ENCODE measurements around the gene ITGA11. TPM values are rescaled to one million over a fixed set of nuclear protein-coding genes. Genes with fewer than 3 reads are reported as not detected.

ITGA11 gene
- total RNA-seq, 1 donor from 2014 or later = 193 TPM

DNA sequence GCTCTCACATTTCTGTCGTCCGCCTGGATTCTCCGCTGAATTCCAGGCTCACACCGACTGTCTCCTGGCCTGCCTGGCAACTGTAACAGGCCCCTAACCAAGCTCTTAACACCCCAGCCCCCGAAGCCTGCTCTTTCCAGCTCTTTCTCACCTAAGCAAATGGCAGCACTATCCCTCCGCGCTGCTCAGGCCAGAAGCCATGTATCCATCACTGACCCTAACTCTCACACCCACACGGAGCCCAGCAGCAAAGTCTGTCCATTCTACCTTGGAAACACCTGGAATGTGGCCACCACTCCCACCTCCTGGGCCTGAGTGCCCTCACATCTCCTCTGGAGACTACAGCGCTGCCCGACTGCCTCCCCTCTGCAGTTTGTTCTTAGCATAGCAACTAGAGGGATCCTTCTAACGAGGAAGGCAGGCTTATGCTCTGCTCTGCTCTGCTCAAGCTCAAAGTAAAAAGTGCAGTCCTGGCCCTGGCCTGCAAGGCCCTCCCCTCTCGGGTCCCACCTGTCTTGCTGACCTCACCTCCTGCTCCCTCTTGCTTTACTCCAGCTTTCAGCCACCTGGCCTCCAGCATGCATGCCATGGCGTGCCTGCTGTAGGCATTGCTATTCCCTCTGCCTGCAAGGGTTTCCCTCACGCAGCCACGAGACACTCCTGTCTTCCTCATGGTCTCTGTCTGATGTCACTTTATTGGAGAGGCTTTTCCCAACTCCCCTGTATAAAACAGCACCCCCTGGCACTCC, 127.2 kb downstream of the ITGA11 start:
- Histone ChIP-seq H3K9me3 (ENCODE audit: insufficient read depth, low read depth, low read length) (no peaks in the 10 kb centered on the region), H3K9ac (ENCODE audit: low read length) (no peak overlapping the region), H3K79me2 (ENCODE audit: insufficient read depth, low read length) (no peaks in the 10 kb centered on the region), H3K27ac (ENCODE audit: low read depth, low read length) (no peak overlapping the region), H3K4me1 (ENCODE audit: insufficient read depth, low read length) (peaks cover 6% of the 10 kb centered on the region), H3K4me2 (ENCODE audit: low read length) (no peak overlapping the region), H4K20me1 (ENCODE audit: insufficient read depth, low read length) (peaks cover 13% of the 10 kb centered on the region), H3K36me3 (ENCODE audit: insufficient read depth, low read length) (peaks cover 19% of the 10 kb centered on the region), H2AFZ (ENCODE audit: low read depth, low read length) (no peak overlapping the region), H3K27me3 (ENCODE audit: insufficient read depth, low read length) (no peaks in the 10 kb centered on the region), H3K4me3 (ENCODE audit: insufficient read depth, low read depth, low read length) (no peak overlapping the region)
- Mint-ChIP-seq H3K4me1 (ENCODE audit: low read depth, unreplicated experiment) (peaks cover 27% of the 10 kb centered on the region), H3K27ac (ENCODE audit: unreplicated experiment) (peak overlapping the region; percentile 82), H3K4me3 (ENCODE audit: unreplicated experiment) (no peak overlapping the region), H3K9me3 (ENCODE audit: unreplicated experiment) (no peaks in the 10 kb centered on the region), H3K36me3 (ENCODE audit: low read depth, unreplicated experiment) (peaks cover 28% of the 10 kb centered on the region), H3K27me3 (ENCODE audit: low read depth, unreplicated experiment) (no peaks in the 10 kb centered on the region)
- TF ChIP-seq, protein P1, sequence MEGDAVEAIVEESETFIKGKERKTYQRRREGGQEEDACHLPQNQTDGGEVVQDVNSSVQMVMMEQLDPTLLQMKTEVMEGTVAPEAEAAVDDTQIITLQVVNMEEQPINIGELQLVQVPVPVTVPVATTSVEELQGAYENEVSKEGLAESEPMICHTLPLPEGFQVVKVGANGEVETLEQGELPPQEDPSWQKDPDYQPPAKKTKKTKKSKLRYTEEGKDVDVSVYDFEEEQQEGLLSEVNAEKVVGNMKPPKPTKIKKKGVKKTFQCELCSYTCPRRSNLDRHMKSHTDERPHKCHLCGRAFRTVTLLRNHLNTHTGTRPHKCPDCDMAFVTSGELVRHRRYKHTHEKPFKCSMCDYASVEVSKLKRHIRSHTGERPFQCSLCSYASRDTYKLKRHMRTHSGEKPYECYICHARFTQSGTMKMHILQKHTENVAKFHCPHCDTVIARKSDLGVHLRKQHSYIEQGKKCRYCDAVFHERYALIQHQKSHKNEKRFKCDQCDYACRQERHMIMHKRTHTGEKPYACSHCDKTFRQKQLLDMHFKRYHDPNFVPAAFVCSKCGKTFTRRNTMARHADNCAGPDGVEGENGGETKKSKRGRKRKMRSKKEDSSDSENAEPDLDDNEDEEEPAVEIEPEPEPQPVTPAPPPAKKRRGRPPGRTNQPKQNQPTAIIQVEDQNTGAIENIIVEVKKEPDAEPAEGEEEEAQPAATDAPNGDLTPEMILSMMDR (IDR thresholded peaks at IDR 0.05; ENCODE audit: insufficient read depth, low read depth, low read length) = no peak
- no peak for TF ChIP-seq EZH2 (IDR thresholded peaks at IDR 0.05; ENCODE audit: insufficient read depth, low read length)
- no peak for FAIRE-seq
- DNase-seq (ENCODE audit: low read depth) = no peak

DNA sequence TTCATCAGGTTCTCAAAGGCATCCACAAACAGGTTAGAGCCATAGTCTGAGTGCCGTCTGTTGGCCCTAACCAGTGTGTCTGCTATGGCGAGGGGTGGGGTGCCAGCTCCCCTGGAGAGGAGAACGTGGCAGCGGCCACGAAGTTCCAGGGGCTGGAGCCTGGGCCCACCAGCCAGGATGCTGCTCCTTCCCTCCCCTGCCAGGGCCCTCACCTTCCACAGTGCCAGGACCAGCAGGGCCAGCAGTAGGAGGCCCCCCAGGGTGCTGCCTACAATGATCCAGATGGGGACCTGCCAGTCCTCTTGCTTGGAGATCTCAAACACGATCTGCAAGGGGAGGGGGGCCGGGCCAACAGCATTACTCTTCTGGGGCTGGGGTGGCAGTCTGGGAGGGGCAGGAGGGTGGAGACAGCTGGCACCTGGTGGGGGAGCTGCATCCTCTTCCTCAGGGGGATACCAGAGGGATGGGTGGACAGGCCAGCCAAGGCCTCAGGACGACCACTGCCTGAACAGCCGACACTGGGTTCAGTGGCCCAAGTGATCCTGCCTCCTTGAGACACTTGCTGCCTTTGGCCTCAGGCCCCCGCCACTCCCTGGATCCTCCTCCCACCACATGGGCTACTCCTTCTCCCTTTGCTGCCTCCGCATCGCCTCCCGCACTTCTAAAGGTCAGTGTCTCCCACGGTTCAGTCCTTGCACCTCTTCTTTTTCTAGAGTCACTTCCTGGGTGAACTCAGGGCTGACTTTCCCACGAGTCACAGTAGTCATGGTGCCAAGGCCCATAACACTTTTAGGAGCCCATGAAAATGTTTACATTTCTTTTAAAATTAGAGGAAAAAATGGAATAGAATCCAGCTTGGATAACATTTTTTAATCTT, 128.2 kb downstream of the ITGA11 start:
- Histone ChIP-seq H3K79me2 (ENCODE audit: insufficient read depth, low read length) (no peaks in the 10 kb centered on the region), H3K4me2 (ENCODE audit: low read length) (no peak overlapping the region), H3K4me3 (ENCODE audit: insufficient read depth, low read depth, low read length) (no peak overlapping the region), H4K20me1 (ENCODE audit: insufficient read depth, low read length) (peaks cover 13% of the 10 kb centered on the region), H3K27me3 (ENCODE audit: insufficient read depth, low read length) (no peaks in the 10 kb centered on the region), H3K9ac (ENCODE audit: low read length) (no peak overlapping the region), H3K27ac (ENCODE audit: low read depth, low read length) (no peak overlapping the region), H3K4me1 (ENCODE audit: insufficient read depth, low read length) (peaks cover 6% of the 10 kb centered on the region), H3K9me3 (ENCODE audit: insufficient read depth, low read depth, low read length) (no peaks in the 10 kb centered on the region), H2AFZ (ENCODE audit: low read depth, low read length) (no peak overlapping the region), H3K36me3 (ENCODE audit: insufficient read depth, low read length) (peaks cover 20% of the 10 kb centered on the region)
- DNase-seq (ENCODE audit: low read depth) (no peak), FAIRE-seq (no peak)
- Mint-ChIP-seq H3K27me3 (ENCODE audit: low read depth, unreplicated experiment) (no peaks in the 10 kb centered on the region), H3K4me1 (ENCODE audit: low read depth, unreplicated experiment) (peaks cover 27% of the 10 kb centered on the region), H3K9me3 (ENCODE audit: unreplicated experiment) (no peaks in the 10 kb centered on the region), H3K4me3 (ENCODE audit: unreplicated experiment) (no peak overlapping the region), H3K27ac (ENCODE audit: unreplicated experiment) (peak overlapping the region; percentile 82), H3K36me3 (ENCODE audit: low read depth, unreplicated experiment) (peaks cover 27% of the 10 kb centered on the region)
- no peak for TF ChIP-seq EZH2 (IDR thresholded peaks at IDR 0.05; ENCODE audit: insufficient read depth, low read length)
- TF ChIP-seq, protein P1 (IDR thresholded peaks at IDR 0.05; ENCODE audit: insufficient read depth, low read depth, low read length) = no peak
